Type B pancreatic cell (in vitro differentiated cells): ENCODE data around the gene TFDP1. TPM values are rescaled to one million over a fixed set of nuclear protein-coding genes. Genes with fewer than 3 reads are reported as not detected.

Experiments
- DNase-seq: peaks from one replicate; pipeline ENCODE4 v3.0.0; 2021; ENCODE audit warnings: mixed read lengths; ENCODE audit not compliant: unreplicated experiment; ENCODE audit errors: extremely low spot score
- H3K27ac Mint-ChIP-seq: 2 replicates; pipeline ENCODE4 v1.8.0; 2021; ENCODE audit warnings: mild to moderate bottlenecking, mixed read lengths
- H3K27me3 Mint-ChIP-seq: 2 replicates; pipeline ENCODE4 v1.8.0; 2021; ENCODE audit warnings: mixed read lengths
- H3K36me3 Mint-ChIP-seq: 2 replicates; pipeline ENCODE4 v1.8.0; 2021; ENCODE audit warnings: mixed read lengths
- H3K4me1 Mint-ChIP-seq: one replicate; pipeline ENCODE4 v1.8.0; 2021; ENCODE audit warnings: mixed read lengths; ENCODE audit not compliant: unreplicated experiment
- H3K4me3 Mint-ChIP-seq: 2 replicates; pipeline ENCODE4 v1.8.0; 2021; ENCODE audit warnings: mild to moderate bottlenecking, mixed read lengths
- H3K9me3 Mint-ChIP-seq: 2 replicates; pipeline ENCODE4 v1.8.0; 2021; ENCODE audit warnings: mixed read lengths
- total RNA-seq: library from RNA; stranded (reverse); gene quantifications from 2 replicates; pipeline ENCODE4 v1.2.1, GENCODE V29; 2021; ENCODE audit warnings: low replicate concordance
- TF ChIP-seq, protein P1 (sequence below): fragments of 200-600 bp; sonication (generic); conservative IDR thresholded peaks from 2 replicates; pipeline ENCODE4 v1.5.0; 2021; ENCODE audit warnings: antibody characterized with exemption, mild to moderate bottlenecking

TFDP1 gene
- total RNA-seq, 1 donor from 2014 or later, result 78.8 TPM

DNA sequence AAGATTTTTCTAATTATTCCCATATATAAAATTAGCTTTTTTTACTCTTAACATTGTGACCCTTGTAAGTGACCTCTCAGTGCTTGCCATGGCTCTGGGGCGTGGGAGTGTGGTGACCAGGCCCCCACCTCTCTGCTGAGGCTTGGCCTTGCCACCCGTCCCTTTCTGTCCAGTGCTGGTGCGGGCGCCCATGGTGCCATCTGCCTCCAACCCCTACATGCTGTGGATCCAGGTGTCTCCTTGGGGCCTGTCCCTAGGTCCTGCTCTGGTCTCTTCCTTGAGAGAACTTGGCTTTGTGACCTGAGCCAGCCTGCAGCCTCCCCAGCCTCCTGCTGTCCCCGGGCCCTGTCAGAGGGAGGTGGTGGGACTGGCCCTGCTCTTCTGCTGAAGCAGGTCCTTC lies 27.4 kb downstream of the TFDP1 start:
- Mint-ChIP-seq H3K4me3 (no peak overlapping the region), H3K36me3 (peaks cover 10% of the 10 kb centered on the region), H3K9me3 (no peaks in the 10 kb centered on the region), H3K27me3 (no peaks in the 10 kb centered on the region), H3K27ac (no peak overlapping the region), H3K4me1 (peaks cover 8% of the 10 kb centered on the region)
- no peak for DNase-seq
- TF ChIP-seq, protein P1, sequence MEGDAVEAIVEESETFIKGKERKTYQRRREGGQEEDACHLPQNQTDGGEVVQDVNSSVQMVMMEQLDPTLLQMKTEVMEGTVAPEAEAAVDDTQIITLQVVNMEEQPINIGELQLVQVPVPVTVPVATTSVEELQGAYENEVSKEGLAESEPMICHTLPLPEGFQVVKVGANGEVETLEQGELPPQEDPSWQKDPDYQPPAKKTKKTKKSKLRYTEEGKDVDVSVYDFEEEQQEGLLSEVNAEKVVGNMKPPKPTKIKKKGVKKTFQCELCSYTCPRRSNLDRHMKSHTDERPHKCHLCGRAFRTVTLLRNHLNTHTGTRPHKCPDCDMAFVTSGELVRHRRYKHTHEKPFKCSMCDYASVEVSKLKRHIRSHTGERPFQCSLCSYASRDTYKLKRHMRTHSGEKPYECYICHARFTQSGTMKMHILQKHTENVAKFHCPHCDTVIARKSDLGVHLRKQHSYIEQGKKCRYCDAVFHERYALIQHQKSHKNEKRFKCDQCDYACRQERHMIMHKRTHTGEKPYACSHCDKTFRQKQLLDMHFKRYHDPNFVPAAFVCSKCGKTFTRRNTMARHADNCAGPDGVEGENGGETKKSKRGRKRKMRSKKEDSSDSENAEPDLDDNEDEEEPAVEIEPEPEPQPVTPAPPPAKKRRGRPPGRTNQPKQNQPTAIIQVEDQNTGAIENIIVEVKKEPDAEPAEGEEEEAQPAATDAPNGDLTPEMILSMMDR, result no peak

- H3K9me3 Mint-ChIP-seq, result no peaks in the 10 kb centered on the region
- H3K4me3 Mint-ChIP-seq, result no peak overlapping the region
- no peak for DNase-seq
- H3K27ac Mint-ChIP-seq, result no peak overlapping the region
- H3K4me1 Mint-ChIP-seq, result peaks cover 9% of the 10 kb centered on the region
- H3K27me3 Mint-ChIP-seq, result no peaks in the 10 kb centered on the region
- peaks cover 10% of the 10 kb centered on the region for H3K36me3 Mint-ChIP-seq
- TF ChIP-seq, protein P1, result no peak
These were observed 28.1 kb downstream of the TFDP1 start for GRCh38 chr13:113612607-113613006.

DNA sequence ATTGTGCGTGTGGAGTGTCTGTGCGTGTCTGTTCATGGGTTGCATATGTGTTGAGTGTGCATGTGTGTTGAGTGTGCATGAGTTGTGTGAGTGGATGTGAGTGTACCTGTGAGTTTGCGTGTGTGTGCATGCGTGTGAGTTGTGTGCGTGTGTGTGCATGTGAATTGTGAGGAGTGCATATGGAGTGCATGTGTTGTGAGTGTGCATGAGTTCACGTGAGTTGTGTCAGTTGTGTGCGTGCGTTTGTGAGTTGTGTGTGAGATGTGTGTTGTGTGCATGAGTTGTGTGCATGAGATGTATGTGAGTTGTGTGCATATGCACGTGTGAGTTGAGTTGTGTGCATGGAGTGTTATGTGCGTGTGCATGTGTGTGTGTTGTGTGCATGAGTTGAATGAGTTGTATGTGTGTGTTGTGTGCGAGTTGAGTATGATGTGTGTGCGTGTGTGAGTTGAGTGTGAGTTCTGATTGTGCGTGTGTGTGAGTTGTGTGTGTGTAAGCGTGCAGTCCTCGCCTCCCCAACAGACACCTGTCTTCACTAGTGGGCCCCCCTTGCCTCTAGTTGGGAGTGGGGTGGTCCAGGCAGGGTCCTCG lies 29.3 kb downstream of the TFDP1 start:
- Mint-ChIP-seq H3K36me3 (peaks cover 14% of the 10 kb centered on the region), H3K27me3 (no peaks in the 10 kb centered on the region), H3K9me3 (no peaks in the 10 kb centered on the region), H3K4me1 (peaks cover 9% of the 10 kb centered on the region), H3K4me3 (no peak overlapping the region), H3K27ac (no peak overlapping the region)
- TF ChIP-seq, protein P1, result no peak
- no peak for DNase-seq

GRCh38 chr13:113616281-113616906 lies 31.8 kb downstream of the TFDP1 start:
- Mint-ChIP-seq H3K4me1 (peaks cover 9% of the 10 kb centered on the region), H3K27me3 (no peaks in the 10 kb centered on the region), H3K36me3 (peaks cover 15% of the 10 kb centered on the region), H3K27ac (peak overlapping the region; percentile 71), H3K9me3 (no peaks in the 10 kb centered on the region), H3K4me3 (peak overlapping the region; percentile 38)
- TF ChIP-seq, protein P1, result no peak
- no peak for DNase-seq

- Mint-ChIP-seq H3K9me3 (no peaks in the 10 kb centered on the region), H3K27ac (peak overlapping the region; percentile 71), H3K4me1 (peaks cover 9% of the 10 kb centered on the region), H3K27me3 (no peaks in the 10 kb centered on the region), H3K36me3 (peaks cover 13% of the 10 kb centered on the region), H3K4me3 (peak overlapping the region; percentile 38)
- DNase-seq, result no peak
- TF ChIP-seq, protein P1, result no peak
These were observed 32.6 kb downstream of the TFDP1 start for GRCh38 chr13:113616991-113617749.
